ENCODE data around the gene YDJC. TPM values are rescaled to one million over a fixed set of nuclear protein-coding genes. Genes with fewer than 3 reads are reported as not detected.
"Not testable (repeated sequence)": the region's sequence is repeated elsewhere in the genome, so short reads cannot be mapped to it uniquely, and the experiment has no call there.

YDJC gene, protein sequence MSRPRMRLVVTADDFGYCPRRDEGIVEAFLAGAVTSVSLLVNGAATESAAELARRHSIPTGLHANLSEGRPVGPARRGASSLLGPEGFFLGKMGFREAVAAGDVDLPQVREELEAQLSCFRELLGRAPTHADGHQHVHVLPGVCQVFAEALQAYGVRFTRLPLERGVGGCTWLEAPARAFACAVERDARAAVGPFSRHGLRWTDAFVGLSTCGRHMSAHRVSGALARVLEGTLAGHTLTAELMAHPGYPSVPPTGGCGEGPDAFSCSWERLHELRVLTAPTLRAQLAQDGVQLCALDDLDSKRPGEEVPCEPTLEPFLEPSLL
- 7.5 TPM for total RNA-seq

DNA sequence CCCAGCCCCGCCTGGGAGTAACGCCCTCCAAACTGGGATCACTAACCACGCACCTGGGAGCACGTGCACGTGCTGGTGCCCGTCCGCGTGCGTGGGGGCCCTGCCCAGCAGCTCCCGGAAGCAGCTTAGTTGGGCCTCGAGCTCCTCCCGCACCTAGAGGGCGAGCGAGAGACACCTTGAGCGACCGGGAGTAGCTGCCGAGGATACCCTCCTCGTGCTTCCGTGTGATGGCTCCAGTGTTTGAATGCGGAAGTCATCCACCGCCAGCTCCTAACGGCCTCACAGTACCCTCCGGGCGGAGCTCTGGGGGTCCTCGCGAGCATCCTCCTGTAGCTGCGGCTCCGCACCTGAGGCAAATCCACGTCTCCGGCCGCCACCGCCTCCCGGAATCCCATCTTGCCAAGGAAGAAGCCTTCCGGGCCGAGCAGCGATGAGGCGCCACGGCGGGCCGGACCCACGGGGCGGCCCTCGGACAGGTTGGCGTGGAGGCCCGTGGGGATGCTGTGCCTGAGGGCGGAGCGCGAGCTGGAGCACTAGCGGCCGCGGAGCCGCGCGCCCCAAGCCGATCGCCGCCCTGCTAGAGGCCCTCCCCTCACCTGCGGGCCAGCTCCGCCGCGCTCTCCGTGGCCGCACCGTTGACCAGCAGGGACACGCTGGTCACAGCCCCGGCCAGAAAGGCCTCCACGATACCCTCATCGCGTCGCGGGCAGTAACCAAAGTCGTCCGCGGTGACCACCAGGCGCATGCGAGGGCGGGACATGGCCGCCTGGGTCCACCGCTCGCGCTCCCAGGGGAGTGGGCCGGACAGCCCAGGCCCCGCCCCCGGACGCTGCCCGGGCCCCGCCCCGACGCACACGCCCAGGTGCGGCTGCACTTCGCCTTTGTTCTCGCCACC is at the start of gene YDJC:
TSS of gene YDJC (minus strand) at position 768 of the 895 bp plus-strand sequence. CDS start at position 760, 8 bp downstream.
- peak; percentile 95 for DNase-seq

DNA sequence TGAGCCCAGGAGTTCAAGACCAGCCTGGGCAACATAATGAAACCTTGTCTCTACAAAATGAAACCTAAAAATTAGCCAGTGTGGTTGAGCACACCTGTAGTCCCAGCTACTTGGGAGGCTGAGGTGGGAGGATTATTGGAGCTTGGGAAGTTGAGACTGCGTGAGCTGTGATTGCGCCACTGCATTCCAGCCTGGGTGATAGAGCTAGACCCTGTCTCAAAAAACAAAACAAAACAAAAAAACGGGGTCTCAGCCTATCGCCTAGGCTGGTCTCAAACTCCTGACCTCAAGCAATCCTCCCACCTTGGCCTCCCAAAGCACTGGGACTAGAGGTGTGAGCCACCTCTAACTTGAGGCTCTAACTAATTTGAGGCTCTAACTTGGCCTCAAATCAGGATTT is 49.6 kb upstream of the YDJC start:
- no peak for DNase-seq

DNA sequence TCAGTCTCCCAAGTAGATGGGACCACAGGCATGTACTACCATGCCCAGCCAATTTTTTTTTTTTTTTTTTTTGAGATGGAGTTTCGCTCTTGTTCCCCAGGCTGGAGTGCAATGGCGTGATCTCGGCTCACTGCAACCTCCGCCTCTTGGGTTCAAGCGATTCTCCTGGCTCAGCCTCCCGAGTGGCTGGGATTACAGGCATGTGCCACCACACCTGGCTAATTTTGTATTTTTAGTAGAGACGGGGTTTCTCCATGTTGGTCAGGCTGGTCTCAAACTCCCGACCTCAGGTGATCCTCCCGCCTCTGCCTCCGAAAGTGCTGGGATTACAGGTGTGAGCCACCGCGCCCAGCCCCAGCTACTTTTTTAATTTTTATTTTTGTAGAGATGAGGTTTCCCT is 49.0 kb upstream of the YDJC start:
- not testable (repeated sequence) for DNase-seq

DNA sequence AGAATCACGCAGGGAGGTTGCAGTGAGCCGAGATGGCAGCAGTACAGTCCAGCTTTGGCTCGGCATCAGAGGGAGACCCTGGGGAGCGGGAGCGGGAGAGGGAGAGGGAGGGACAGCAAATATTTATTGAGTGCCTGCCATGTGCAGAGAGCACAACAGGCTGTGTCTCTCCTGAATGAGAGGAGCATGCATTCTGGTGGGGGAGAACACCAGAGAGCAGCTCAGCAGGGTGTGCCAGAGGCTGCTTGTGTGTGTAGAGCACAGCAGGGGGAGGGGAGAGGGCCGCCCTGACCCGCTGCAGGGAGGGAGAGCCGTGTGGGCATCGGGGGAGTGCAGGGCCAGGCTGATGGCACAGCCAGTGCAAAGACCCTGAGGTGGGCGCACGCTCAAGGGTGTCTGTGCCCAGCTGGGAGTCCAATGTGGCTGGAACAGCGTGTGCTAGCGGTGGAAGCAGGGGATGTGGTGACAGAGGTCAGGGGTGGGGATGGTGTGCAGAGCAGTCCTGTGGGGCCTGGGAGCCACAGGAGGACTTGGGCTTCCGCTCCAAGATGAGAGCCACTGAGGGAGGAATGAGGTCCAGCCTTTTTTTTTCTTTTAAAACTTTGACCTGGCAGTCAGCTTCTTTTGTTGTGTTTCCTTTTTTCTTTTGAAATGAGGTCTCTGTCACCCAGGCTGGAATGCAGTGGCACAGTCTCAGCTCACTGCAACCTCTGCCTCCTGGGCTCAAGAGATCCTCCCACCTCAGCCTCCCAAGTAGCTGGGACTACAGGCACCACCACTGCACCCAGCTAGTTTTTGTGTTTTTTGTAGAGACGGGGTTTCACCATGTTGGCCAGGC is 48.0 kb upstream of the YDJC start:
- no peak for DNase-seq

DNA sequence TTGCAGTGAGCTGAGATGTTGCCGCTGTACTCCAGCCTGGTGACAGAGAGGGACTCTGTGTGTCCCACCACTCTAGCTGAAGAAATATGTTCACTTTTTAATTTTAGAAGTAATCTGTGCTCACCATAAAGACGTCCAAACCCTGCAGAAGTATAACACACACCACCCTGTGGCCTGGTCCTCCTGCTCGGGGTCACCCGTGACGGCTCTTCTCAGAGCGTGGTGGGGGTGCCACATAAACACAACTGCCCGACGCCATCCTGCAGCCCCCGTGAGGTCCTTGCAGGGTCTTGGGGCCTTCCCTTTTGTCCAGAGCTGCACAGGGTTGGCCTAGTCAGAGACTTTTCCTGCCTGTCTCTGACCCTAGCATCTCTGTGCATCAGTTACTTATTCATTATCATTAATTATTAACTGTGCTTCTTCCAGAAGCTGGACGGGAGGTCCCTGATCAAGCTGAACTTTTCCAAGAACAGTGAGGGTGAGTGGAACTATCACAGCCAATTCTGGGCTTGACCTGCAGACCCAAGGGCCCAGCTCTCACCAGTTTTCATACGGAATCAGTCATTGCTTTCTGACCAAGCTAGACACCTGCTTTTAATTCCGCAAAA is 44.9 kb upstream of the YDJC start:
- no peak for DNase-seq

DNA sequence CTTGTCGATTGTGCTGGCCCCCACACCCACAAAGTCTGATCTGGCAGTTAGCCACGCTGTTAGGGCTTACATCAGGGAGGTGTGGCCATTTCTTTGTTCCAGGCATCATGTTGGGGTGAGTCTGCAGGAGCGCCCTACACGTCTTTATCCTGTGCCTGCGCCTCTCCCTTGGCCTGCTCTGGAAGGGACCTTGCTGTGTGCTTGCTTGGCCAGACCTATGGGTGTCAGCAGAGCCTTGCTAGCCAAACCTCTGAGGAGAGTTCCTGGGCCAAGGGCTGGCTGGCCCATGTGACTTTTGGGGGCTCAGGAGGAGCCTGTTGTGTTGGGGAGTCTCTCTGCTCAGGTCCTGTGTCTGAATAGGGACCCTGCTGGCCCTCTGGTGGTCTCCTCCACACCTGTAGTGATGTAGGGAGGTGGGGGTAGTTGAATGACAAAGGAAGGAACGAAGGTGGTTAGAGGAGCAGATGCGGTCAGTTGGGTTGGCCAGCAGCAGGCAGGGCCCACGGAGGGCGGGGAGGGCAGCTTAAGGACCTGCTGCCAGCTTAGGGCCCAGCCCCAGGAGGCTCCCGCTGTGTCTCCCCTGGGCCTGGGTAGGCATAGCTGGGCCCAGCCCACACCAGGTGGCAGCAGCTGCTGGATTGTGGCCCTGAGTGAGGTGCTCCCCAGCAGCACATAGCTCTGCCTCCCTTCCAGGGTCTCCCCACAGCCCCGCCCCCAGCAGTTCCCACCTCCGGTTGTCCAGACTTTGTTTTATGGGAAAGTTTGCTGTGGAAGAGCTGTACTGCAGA is 43.9 kb upstream of the YDJC start:
- DNase-seq = no peak

DNA sequence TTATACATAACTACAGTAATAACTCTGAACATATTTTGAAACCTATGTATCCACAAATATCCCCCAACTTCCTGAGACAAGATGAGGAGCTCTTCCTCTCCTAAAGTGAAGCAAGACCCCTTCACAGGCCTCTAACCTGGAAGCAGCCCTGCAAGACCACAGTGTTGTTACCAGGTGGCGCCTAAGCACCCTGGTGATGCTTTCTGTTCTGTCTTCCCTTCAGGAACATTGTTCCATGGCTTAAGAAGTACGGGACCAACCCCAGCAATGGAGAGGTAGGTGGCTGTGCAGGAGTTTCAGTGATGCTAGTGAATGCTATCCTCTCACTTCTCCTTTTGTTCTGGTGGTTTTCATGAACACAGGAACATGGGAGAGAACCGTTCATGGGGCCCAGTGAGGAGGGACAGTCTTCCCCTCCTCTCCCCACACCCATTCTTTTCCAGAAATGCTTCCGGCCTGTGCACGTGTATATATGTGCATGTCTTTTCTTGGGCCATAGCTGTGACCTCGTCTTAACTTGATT is 42.3 kb upstream of the YDJC start:
- no peak for DNase-seq

DNA sequence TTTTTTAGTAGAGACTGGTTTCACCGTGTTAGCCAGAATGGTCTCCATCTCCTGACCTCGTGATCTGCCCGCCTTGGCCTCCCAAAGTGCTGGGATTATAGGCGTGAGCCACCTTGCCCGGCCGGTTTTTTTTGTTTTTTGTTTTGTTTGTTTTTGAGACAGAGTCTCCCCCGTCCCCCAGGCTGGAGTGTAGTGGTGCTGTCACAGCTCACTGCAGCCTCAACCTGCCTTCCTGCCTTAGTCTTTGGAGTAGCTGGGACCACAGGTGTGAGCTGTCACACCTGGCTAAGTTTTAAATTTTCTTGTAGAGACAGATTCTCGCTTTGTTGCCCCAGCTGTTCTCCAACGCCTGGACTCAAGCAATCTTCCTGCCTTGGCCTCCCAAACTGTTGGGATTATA is 39.2 kb upstream of the YDJC start:
- DNase-seq = no peak

DNA sequence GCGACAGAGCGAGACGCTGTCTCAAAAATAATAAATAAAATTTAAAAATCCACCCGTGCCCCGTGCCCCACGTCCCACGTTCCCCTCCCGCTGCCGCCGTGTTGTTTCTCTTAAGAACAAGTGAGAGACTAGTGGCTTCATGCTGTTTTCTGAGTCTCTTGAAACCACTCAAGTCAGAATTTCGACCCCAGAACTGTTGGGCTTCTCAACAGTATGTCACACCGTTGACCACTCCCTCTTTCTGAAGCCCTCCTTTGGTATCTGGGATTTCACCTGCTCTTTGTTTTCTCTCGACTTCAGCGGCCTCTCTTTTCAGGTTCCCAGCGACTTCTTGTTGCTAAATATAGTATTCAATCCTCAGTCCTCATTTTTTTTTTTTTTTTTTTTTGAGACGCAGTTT is 37.0 kb upstream of the YDJC start:
- no peak for DNase-seq

DNA sequence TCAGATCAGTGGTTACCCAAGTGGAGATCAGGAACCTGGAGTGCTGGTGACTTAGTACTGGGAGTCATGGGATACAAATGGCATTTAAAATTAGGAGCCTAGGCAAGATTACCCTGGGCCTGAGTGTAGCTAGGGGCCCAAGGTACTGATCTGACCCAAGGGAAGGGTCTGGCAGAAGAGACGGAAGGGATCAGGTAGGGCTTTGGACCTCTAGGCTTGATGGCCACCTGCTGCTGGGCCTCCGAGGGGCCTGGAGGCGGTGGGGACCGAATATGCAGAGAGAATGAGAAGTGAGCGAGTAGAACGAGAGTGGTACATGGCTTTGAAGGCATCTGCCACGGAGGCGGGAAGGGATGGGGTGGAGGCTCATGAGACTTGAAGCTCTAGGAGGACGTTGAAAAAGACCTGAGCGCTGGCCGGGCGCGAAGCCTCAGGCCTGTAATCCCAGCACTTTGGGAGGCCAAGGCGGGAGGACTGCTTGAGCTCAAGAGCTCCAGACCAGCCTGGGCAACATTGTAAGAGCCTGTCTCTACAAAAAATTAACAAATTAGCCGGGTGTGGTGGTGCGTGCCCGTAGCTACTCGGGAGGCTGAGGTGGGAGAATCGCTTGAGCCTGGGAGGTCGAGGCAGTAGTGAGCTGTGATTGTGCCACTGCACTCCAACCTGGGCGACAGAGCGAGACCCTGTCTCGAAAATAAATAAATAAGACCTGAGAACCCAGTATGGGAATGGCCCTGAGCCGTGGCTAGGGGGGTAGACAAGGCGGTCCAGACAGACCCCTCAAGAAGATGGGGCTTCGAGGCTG is 35.4 kb upstream of the YDJC start:
- DNase-seq = no peak

DNA sequence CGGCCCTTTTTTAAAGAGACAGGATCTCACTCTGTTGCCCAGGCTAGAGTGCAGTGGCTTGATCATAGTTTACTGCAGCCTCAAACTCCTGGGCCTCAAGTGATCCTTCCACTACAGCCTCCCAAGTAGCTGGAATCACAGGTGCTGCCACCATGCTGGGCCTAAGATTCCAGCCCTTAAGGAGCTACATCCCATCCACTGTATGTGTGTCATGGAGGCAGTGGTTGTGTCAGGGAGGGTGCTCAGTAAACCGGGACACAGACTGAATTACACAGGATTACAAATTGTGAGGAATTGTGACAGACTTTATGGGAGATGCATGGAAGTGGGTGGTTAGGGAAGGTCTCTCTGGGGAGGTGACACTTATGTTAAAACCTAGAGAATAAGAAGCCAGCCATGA is 33.9 kb upstream of the YDJC start:
- DNase-seq = no peak

DNA sequence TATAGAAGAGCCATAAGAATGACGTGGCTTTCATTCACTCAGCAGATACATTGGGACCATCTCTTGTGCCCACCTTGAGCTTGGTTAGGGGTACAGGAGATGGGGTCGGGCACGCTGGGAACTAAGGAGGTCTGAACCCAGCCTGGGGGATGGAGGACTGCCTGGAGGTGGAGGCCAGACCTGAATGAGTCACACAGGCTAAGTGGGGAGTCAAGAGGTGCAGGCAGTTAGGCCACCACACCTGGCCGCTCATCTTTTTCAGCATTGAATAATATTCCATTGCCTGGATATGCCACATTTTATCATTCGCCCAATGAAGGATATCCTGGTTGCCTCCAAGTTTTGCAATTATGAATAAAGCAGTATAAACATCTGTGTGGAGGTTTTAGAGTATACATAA is 32.2 kb upstream of the YDJC start:
- no peak for DNase-seq

DNA sequence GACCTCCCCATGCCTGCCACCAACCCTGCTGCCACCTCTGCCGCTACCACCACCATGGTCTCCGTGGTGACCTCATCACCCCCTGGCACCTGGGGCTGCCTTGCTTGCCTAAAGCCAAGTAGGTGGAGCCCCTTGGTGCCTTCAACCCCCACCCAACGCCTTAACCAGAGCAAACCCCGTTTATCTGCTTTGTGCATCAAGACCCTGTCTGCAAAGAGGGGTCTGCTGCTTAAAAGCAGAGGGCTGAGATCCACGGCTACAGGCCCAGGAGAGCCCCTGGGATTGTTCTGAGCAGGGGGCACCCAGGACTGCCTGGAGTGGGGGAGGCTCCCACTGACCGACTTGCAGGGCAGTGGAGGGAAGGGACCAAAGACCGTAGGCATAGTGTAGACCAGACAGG is 31.1 kb upstream of the YDJC start:
- no peak for DNase-seq

DNA sequence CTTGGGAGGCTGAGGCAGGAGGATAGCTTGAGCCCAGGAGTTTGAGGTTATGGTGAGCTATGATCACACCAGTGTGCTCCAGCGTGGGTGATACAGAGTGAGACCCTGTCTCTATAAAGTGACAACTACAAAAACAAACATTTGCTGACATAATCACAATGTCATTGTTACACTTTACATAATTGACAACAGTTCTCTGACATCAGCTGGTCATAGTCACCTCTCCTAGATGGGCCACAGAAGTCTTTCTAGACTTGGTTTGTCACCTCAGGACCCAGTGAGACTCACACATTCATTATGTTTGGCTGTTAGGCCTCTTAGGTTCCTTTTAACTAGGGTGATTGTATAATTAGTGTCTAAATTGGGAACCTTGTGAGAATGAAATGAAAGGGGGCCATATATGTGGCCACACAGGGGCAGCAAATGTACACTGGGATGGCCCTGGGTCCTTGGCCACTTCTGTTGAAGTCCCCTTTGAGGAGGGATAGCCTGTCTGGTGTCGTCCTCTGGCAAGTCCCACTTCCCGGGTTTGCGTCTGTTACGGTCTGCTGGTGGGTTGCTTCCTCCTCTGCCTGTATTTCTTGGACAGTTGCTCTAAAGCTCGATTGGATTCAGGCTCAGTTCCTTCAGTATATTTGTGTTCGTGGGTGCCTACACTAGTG is 30.2 kb upstream of the YDJC start:
- no peak for DNase-seq

DNA sequence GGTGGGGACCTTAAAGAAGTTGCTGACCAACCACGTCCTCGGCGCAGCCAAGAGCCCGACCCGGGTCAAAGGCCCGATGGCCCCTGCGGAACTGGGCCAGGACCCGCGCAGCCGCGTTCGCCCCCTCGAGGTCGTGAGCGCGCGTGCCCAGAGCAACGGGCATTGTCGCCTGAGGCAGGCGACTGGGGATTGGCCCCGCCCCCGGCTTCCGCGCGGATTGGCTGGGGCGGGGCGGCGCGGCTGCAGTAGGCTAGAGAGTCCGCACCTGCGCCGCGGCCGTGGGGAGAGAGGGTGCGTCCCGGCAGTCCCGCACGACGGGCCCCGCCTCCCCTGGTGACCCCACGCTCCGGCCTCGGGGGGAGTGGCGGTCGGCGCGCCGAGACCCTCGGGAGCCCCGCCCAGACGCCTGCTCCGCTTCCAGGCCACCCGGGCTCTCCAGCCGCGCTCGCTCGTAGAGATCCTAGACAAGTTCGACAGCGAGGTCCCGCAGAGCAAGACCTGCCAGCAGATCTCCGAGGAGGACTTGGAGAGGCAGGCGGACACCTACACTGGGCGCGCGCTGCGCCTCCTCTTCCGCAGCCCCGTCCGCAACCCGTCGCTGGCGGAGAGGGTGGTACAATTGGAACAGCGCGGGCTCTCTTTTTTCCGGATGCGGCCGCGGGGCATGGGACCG is 27.7 kb upstream of the YDJC start:
- peak; percentile 81 for DNase-seq

DNA sequence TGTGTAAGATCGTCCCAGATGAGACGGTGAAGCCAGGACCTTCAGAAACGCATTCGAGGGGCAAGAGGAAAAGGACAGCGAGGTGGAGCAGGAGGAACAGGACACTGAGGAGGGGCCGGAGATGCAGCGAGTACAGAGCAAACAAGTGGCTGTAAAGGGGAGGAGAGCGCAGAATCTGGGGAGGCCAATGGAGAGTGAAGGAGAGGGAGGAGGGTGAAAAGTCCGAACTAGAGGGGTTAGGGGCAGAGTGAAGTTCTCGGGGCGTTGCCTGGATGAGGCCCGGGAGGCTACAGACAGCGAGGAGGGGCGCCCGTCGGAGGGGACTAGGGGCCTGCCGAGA is 27.2 kb upstream of the YDJC start:
- no peak for DNase-seq

DNA sequence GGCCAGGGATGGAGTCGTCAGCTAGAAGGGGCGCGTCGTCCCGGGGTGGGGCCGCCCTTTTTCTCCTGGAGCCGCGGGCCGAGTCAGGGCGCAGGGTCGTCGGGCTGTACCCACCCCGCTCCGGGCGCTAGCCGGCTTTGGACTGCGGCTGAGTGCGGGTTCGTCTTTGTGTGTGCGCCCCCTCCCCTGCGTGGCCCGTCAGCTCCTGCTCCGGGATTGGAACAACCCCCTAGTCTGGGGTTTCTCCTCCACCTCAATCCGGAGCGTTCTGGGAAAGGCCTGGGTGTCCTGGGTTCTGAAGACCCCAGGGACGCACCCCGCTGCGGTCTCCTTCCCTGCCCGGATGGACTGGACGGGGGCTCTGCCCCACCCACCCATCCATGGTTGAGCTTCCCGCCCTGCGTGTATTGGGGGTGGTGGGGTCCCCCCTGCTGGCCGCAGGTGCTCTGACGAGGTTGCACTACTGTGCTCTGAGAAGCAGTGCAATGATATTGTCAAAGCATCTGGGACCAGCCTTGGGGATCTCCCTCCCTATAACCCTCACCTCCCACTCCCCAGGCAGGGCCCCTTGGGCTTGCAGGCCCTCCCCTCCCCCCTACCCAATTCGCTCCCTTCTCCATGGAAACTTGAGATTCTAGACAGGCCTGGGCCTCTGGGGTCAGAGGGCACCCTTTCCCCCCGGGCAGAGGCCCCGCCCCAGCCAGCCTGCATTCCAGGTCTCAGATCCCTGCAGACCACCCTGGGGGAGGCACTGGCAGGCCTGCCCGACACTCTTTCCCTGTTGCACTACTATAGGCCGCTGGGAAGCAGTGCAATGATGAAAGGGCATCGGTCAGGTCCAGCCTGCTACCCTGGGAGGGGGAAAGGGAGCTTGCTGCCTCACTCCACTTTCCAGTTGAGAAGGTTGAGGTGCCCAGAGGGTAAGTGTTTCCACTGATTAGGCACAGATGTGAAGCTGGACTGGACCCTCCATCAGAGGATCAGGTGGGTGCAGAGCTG is 23.0 kb upstream of the YDJC start:
- no peak for DNase-seq

DNA sequence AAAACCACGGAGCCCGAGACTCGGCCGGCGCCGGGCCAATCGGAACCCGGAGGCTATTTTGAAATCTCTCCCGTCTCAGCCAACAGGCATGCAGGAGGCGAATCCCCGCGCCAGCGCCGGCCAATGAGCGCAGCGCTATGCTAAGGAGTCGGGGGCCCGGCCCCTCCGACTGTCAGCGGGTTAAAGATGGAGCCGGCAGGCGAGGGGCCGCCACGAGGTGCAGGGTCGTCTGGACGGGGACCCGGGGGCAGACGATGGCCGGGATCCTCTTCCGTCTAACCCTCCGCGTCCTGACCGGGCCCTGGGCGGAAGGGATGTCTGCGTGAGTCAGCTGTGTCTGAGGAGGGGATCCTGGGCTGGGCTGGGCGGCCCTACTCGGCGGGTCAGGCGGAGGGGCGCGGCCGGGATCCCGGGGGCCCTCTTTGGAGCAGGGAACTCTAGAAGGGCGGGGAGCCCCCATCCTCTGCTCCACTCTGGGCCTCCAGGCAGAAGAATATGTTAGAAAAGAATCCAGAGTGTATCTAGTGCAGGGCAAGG is 22.3 kb upstream of the YDJC start:
- DNase-seq = peak; percentile 96

Data from tongue (tissue), 2 donors.